ENCODE measurements around the gene ADARB2. TPM values are rescaled to one million over a fixed set of nuclear protein-coding genes. Genes with fewer than 3 reads are reported as not detected.

ADARB2 gene
- total and polyA plus RNA-seq, 4 experiments from 2014 or later = 13.5 to 14.1 TPM; not detected in 2

DNA sequence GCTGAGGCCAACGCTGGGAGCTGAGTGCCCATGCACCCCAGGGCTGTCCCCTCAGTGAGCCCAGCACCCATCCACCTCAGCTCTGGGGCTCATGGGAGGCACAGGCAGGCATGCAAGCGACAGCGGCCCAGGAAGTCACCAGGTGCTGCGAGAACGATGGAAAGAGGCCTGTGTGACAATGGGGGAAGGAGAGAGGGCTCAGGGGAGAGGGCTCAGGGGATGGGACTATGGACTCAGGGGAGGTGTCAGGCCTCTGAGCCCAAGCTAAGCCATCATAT lies 388.6 kb downstream of the ADARB2 start:
- Mint-ChIP-seq H3K4me1 (peaks cover 0 to 1% (median 0%) of the 10 kb centered on the region in 4 donors), H3K9me3 (no peaks in the 10 kb centered on the region), H3K27ac (no peak overlapping the region), H3K27me3 (peaks cover 6 to 8% of the 10 kb centered on the region in 2 donors), H3K36me3 (no peaks in the 10 kb centered on the region), H3K4me3 (no peak overlapping the region)
- POLR2A ChIA-PET (ENCODE audit: partially characterized antibody) = no interaction called here
- Histone ChIP-seq H3K27ac (ENCODE audit: low read depth, low read length) (no peak overlapping the region), H3K4me3 (ENCODE audit: low read length in 2 of 2) (no peak overlapping the region), H3K27me3 (ENCODE audit: insufficient read depth, low read length) (no peaks in the 10 kb centered on the region), H3K9me3 (ENCODE audit: control insufficient read depth in 1 of 2, low read length in 2 of 2) (no peaks in the 10 kb centered on the region), H3K4me1 (ENCODE audit: insufficient read depth, low read length) (no peaks in the 10 kb centered on the region), H3K36me3 (ENCODE audit: insufficient read depth, low read length) (no peaks in the 10 kb centered on the region)
- no peak for DNase-seq
- CTCF ChIA-PET (ENCODE audit: partially characterized antibody) = no interaction called here
- intact Hi-C loops (cut with micrococcal nuclease) = no loop called here

DNA sequence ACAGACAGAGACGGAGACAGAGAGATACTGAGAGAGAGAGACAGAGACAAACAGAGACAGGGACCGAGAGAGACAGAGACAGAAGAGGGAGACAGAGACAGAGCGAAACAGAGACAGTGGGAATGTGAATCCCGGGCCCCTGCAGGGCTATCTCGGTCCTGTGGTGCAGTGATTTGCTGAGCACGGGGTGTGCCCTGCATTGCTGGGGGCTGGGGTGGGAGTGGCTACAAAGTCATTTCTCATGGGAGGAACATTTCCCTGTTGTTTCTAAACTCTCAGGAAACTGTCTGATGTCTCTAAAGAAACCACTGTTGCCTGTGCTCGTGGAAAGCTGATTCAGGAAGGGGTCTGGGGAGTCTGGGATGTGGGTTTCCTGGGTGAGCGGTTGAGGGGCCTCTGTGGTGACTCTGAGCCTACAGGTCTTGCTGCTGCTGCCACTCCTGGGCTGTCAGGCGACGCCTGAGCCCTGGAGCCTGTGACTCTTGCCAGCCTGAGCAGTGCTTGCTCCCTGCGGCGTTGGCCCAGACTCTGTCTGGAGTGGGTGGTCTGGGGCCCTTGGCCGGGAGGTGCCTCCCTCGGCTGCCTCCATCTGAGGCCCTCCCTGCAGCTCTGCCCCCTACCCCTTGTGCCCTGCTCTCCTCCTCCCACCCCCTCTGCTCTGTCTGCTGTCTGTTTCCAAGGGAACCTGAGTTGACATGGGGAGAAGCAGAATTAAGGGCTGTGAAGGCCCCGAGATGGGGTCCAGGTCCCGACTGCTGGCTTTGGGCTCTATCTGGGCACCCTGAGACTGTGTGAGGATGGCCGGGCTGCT lies 389.2 kb downstream of the ADARB2 start:
- no peak overlapping the region for H3K4me3 ChIP-seq (ENCODE audit: low read length in 2 of 2)
- no peaks in the 10 kb centered on the region for H3K36me3 ChIP-seq (ENCODE audit: insufficient read depth, low read length)
- no peak overlapping the region for H3K27ac ChIP-seq (ENCODE audit: low read depth, low read length)
- intact Hi-C loops (cut with micrococcal nuclease) = no loop called here
- no peak for DNase-seq
- Mint-ChIP-seq H3K9me3 (no peaks in the 10 kb centered on the region), H3K27me3 (peaks cover 6 to 9% of the 10 kb centered on the region in 2 donors), H3K36me3 (no peaks in the 10 kb centered on the region), H3K27ac (no peak overlapping the region), H3K4me3 (no peak overlapping the region), H3K4me1 (peaks cover 0 to 1% (median 0%) of the 10 kb centered on the region in 4 donors)
- H3K9me3 ChIP-seq (ENCODE audit: control insufficient read depth in 1 of 2, low read length in 2 of 2) = no peaks in the 10 kb centered on the region
- CTCF ChIA-PET (ENCODE audit: partially characterized antibody) = no interaction called here
- no peaks in the 10 kb centered on the region for H3K27me3 ChIP-seq (ENCODE audit: insufficient read depth, low read length)
- POLR2A ChIA-PET (ENCODE audit: partially characterized antibody) = no interaction called here
- no peaks in the 10 kb centered on the region for H3K4me1 ChIP-seq (ENCODE audit: insufficient read depth, low read length)

DNA sequence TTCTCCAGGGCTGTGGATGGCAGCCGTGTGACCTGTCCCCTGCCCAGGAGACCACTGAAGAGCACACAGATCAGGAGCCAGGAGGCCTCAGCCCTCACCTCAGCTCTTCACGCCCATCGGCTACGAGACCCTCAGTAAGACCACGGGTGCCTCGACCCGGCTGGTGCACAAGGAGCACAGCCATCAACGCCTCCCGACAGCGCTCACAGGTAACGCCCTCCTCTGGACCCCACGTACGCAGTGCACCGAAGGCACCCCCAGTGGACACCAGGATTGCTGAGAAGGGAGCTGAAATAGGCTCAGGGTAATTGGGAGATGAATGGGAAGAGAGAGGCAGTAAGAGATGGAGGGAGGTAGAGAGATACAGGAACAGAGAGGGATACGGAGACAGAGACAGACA lies 389.8 kb downstream of the ADARB2 start:
- intact Hi-C loops (cut with micrococcal nuclease) = no loop called here
- Mint-ChIP-seq H3K36me3 (no peaks in the 10 kb centered on the region), H3K27me3 (peaks cover 6 to 10% of the 10 kb centered on the region in 2 donors), H3K9me3 (no peaks in the 10 kb centered on the region), H3K4me1 (peaks cover 0 to 1% (median 0%) of the 10 kb centered on the region in 4 donors), H3K4me3 (no peak overlapping the region), H3K27ac (no peak overlapping the region)
- H3K4me3 ChIP-seq (ENCODE audit: low read length in 2 of 2) = no peak overlapping the region
- ChIA-PET POLR2A (ENCODE audit: partially characterized antibody) (no interaction called here), CTCF (ENCODE audit: partially characterized antibody) (no interaction called here)
- H3K36me3 ChIP-seq (ENCODE audit: insufficient read depth, low read length) = no peaks in the 10 kb centered on the region
- DNase-seq = no peak
- H3K4me1 ChIP-seq (ENCODE audit: insufficient read depth, low read length) = no peaks in the 10 kb centered on the region
- H3K27ac ChIP-seq (ENCODE audit: low read depth, low read length) = no peak overlapping the region
- H3K9me3 ChIP-seq (ENCODE audit: control insufficient read depth in 1 of 2, low read length in 2 of 2) = no peaks in the 10 kb centered on the region
- no peaks in the 10 kb centered on the region for H3K27me3 ChIP-seq (ENCODE audit: insufficient read depth, low read length)

DNA sequence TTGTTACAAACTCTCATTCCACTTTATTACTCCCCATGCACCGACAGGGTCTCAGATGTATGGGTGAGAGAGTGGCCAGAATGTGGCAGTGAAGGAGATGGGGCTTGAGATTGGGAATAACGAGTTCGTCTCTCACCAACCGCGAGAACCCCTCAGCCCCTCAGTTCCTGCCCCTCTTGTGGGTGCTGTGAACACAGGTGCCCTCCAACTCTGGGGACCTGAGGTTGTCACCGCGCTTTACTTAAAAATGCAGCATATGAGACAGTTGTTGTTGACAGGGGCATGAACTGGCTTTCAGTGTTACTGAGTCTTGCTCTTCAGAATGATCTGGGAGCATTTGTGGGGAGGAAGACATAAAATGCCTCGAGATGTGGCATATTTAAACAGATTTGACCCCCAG lies 391.1 kb downstream of the ADARB2 start:
- ChIA-PET CTCF (ENCODE audit: partially characterized antibody) (no interaction called here), POLR2A (ENCODE audit: partially characterized antibody) (no interaction called here)
- Mint-ChIP-seq H3K36me3 (no peaks in the 10 kb centered on the region), H3K4me1 (peaks cover 0 to 1% (median 0%) of the 10 kb centered on the region in 4 donors), H3K4me3 (no peak overlapping the region), H3K27me3 (peaks cover 6 to 10% of the 10 kb centered on the region in 2 donors), H3K9me3 (peaks cover 0 to 4% (median 0%) of the 10 kb centered on the region in 8 donors), H3K27ac (no peak overlapping the region)
- no peak for DNase-seq
- intact Hi-C loops (cut with micrococcal nuclease) = no loop called here
- H3K27ac ChIP-seq (ENCODE audit: low read depth, low read length) = no peak overlapping the region
- H3K4me3 ChIP-seq (ENCODE audit: low read length in 2 of 2) = no peak overlapping the region
- H3K9me3 ChIP-seq (ENCODE audit: control insufficient read depth in 1 of 2, low read length in 2 of 2) = no peaks in the 10 kb centered on the region
- H3K27me3 ChIP-seq (ENCODE audit: insufficient read depth, low read length) = no peaks in the 10 kb centered on the region
- H3K4me1 ChIP-seq (ENCODE audit: insufficient read depth, low read length) = no peaks in the 10 kb centered on the region
- no peaks in the 10 kb centered on the region for H3K36me3 ChIP-seq (ENCODE audit: insufficient read depth, low read length)

DNA sequence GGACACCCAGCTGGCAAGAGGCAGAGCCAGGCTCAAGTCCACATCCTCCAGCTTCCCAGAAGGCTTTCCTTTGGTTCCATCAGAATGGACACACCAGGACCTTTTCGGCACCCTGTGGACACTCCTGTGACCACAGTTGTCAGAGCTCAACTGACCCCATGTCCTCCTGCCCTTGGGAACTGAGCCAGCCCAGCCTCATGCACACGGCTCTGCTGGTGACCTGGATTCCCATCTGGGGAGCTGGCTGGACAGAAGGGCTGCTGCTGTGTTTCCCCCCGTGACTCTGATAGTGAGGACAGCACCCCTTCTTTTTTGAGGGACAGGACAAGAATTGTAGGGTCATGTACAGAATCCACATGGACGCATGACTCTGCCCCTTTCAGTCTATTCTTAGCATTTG lies 392.0 kb downstream of the ADARB2 start:
- CTCF ChIA-PET (ENCODE audit: partially characterized antibody) = no interaction called here

DNA sequence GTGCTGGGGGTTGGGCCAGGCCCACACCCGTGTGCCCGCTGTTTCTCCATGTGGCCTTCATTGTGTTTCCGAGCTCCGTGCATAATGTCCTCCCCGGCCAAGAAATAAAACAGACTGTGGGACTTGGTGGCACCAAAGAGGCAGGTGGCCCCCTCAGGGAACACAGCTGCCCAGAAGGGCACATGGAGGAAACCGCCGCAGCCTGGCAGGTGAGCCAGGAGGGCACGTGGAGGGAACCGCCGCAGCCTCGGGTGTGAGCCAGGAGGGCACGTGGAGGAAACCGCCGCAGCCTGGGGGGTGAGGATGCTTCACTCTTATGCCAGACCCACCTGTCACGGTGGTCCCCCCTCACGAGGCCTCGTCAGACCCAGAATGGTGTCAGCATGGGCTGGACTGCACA lies 392.5 kb downstream of the ADARB2 start:
- no peaks in the 10 kb centered on the region for H3K36me3 ChIP-seq (ENCODE audit: insufficient read depth, low read length)
- CTCF ChIA-PET (ENCODE audit: partially characterized antibody) = no interaction called here
- Mint-ChIP-seq H3K36me3 (no peaks in the 10 kb centered on the region), H3K4me1 (peaks cover 0 to under 1% (median 0%) of the 10 kb centered on the region in 4 donors), H3K27ac (no peak overlapping the region), H3K9me3 (peaks cover 0 to 4% (median 0%) of the 10 kb centered on the region in 8 donors), H3K27me3 (peaks cover under 1 to 5% of the 10 kb centered on the region in 2 donors), H3K4me3 (no peak overlapping the region)
- H3K9me3 ChIP-seq (ENCODE audit: control insufficient read depth in 1 of 2, low read length in 2 of 2) = no peaks in the 10 kb centered on the region
- H3K27me3 ChIP-seq (ENCODE audit: insufficient read depth, low read length) = no peaks in the 10 kb centered on the region
- H3K4me3 ChIP-seq (ENCODE audit: low read length in 2 of 2) = no peak overlapping the region
- H3K4me1 ChIP-seq (ENCODE audit: insufficient read depth, low read length) = no peaks in the 10 kb centered on the region
- H3K27ac ChIP-seq (ENCODE audit: low read depth, low read length) = no peak overlapping the region
- intact Hi-C loops (cut with micrococcal nuclease) = no loop called here
- no peak for DNase-seq
- POLR2A ChIA-PET (ENCODE audit: partially characterized antibody) = no interaction called here

More for the DNA sequence above, 392.0 kb downstream of the ADARB2 start:
- Histone ChIP-seq H3K4me1 (ENCODE audit: insufficient read depth, low read length) (no peaks in the 10 kb centered on the region), H3K27me3 (ENCODE audit: insufficient read depth, low read length) (no peaks in the 10 kb centered on the region), H3K27ac (ENCODE audit: low read depth, low read length) (no peak overlapping the region), H3K36me3 (ENCODE audit: insufficient read depth, low read length) (no peaks in the 10 kb centered on the region), H3K4me3 (ENCODE audit: low read length in 2 of 2) (no peak overlapping the region), H3K9me3 (ENCODE audit: control insufficient read depth in 1 of 2, low read length in 2 of 2) (no peaks in the 10 kb centered on the region)
- Mint-ChIP-seq H3K9me3 (peaks cover 0 to 4% (median 0%) of the 10 kb centered on the region in 8 donors), H3K4me1 (peaks cover 0 to 1% (median 0%) of the 10 kb centered on the region in 4 donors), H3K27ac (no peak overlapping the region), H3K4me3 (no peak overlapping the region), H3K36me3 (no peaks in the 10 kb centered on the region), H3K27me3 (peaks cover 4 to 10% of the 10 kb centered on the region in 2 donors)
- intact Hi-C loops (cut with micrococcal nuclease) = no loop called here
- DNase-seq = no peak
- POLR2A ChIA-PET (ENCODE audit: partially characterized antibody) = no interaction called here

DNA sequence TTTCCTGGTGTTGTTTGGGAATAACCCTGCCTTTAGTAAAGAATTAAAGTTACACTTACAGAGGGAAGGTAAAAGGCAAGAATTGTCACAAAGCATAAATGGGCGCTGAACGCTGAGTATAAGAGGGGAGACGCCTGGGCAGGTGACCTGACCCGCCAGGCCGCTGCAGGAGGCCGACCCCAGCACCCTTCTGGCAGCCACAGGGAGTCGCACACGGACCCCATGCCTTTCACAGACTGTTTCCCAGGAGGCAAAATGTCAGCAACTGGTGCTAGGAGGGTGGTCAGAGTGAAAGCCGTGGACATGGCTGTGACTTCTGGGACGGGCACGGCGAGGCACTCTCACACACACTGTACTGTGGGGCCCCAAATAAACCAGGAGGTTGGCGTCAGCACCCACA lies 392.9 kb downstream of the ADARB2 start:
- no peaks in the 10 kb centered on the region for H3K27me3 ChIP-seq (ENCODE audit: insufficient read depth, low read length)
- Mint-ChIP-seq H3K27me3 (peaks cover 0 to 4% of the 10 kb centered on the region in 2 donors), H3K4me1 (no peaks in the 10 kb centered on the region), H3K27ac (no peak overlapping the region), H3K4me3 (no peak overlapping the region), H3K36me3 (no peaks in the 10 kb centered on the region), H3K9me3 (peaks cover 0 to 4% (median 0%) of the 10 kb centered on the region in 8 donors)
- intact Hi-C loops (cut with micrococcal nuclease) = no loop called here
- H3K9me3 ChIP-seq (ENCODE audit: control insufficient read depth in 1 of 2, low read length in 2 of 2) = no peaks in the 10 kb centered on the region
- no peak overlapping the region for H3K27ac ChIP-seq (ENCODE audit: low read depth, low read length)
- CTCF ChIA-PET (ENCODE audit: partially characterized antibody) = no interaction called here
- H3K36me3 ChIP-seq (ENCODE audit: insufficient read depth, low read length) = no peaks in the 10 kb centered on the region
- no peaks in the 10 kb centered on the region for H3K4me1 ChIP-seq (ENCODE audit: insufficient read depth, low read length)
- POLR2A ChIA-PET (ENCODE audit: partially characterized antibody) = no interaction called here
- DNase-seq = no peak
- H3K4me3 ChIP-seq (ENCODE audit: low read length in 2 of 2) = no peak overlapping the region
